ENCODE results near the gene ALDH1A1.

Gene ALDH1A1

GRCh38 chr9:72897069-72897649 lies 55.7 kb downstream of the ALDH1A1 start:
- TF ChIP-seq CTCF (conservative IDR thresholded peaks at IDR 0.05) (no peak), ZFX (IDR thresholded peaks at IDR 0.05) (no peak)
- H3K27ac ChIP-seq, result no peak overlapping the region

- H3K27ac ChIP-seq, result no peak overlapping the region
- TF ChIP-seq ZFX (IDR thresholded peaks at IDR 0.05) (no peak), CTCF (conservative IDR thresholded peaks at IDR 0.05) (no peak)
These were observed 56.4 kb downstream of the ALDH1A1 start for GRCh38 chr9:72896439-72896838.

- no peak overlapping the region for H3K27ac ChIP-seq
- TF ChIP-seq ZFX (IDR thresholded peaks at IDR 0.05), result no peak
- TF ChIP-seq CTCF (conservative IDR thresholded peaks at IDR 0.05), result no peak
These were observed 57.7 kb downstream of the ALDH1A1 start for GRCh38 chr9:72895122-72895521.

- TF ChIP-seq ZFX (IDR thresholded peaks at IDR 0.05), result no peak
- no peak for TF ChIP-seq CTCF (conservative IDR thresholded peaks at IDR 0.05)
- no peak overlapping the region for H3K27ac ChIP-seq
These were observed 58.5 kb downstream of the ALDH1A1 start for GRCh38 chr9:72894342-72894741.

- no peak overlapping the region for H3K27ac ChIP-seq
- TF ChIP-seq ZFX (IDR thresholded peaks at IDR 0.05), result no peak
- TF ChIP-seq CTCF (conservative IDR thresholded peaks at IDR 0.05), result no peak
These were observed 59.4 kb downstream of the ALDH1A1 start for GRCh38 chr9:72893437-72893836.

- no peak overlapping the region for H3K27ac ChIP-seq
- TF ChIP-seq ZFX (IDR thresholded peaks at IDR 0.05), result no peak
These were observed 61.8 kb downstream of the ALDH1A1 start for GRCh38 chr9:72891043-72891442.

GRCh38 chr9:72888943-72889342 lies 63.9 kb downstream of the ALDH1A1 start:
- H3K27ac ChIP-seq, result no peak overlapping the region
- no peak for TF ChIP-seq CTCF (conservative IDR thresholded peaks at IDR 0.05)
- TF ChIP-seq ZFX (IDR thresholded peaks at IDR 0.05), result no peak

GRCh38 chr9:72888067-72888466 lies 64.8 kb downstream of the ALDH1A1 start:
- TF ChIP-seq ZFX (IDR thresholded peaks at IDR 0.05), result no peak
- TF ChIP-seq CTCF (conservative IDR thresholded peaks at IDR 0.05), result no peak
- no peak overlapping the region for H3K27ac ChIP-seq

Measured in C4-2B (cell line).